ENCODE data around the gene SLCO4A1.
"Not testable (repeated sequence)": the region's sequence is repeated elsewhere in the genome, so short reads cannot be mapped to it uniquely, and the experiment has no call there.

SLCO4A1 gene

GRCh38 chr20:62622877-62623487, 19.3 kb upstream of the SLCO4A1 start:
- DNase-seq = no peak

GRCh38 chr20:62623488-62624324, 18.6 kb upstream of the SLCO4A1 start:
- DNase-seq = no peak

- no peak for DNase-seq
Observed at GRCh38 chr20:62624325-62624690, 18.0 kb upstream of the SLCO4A1 start.

- no peak for DNase-seq
Observed at GRCh38 chr20:62624719-62625453, 17.4 kb upstream of the SLCO4A1 start.

GRCh38 chr20:62625516-62625915, 16.8 kb upstream of the SLCO4A1 start:
- DNase-seq = no peak

GRCh38 chr20:62625921-62626547, 16.3 kb upstream of the SLCO4A1 start:
- no peak for DNase-seq

- not testable (repeated sequence) for DNase-seq
Observed at GRCh38 chr20:62627425-62627824, 14.9 kb upstream of the SLCO4A1 start.

- no peak for DNase-seq
Observed at GRCh38 chr20:62627901-62628612, 14.2 kb upstream of the SLCO4A1 start.

GRCh38 chr20:62628691-62629090, 13.6 kb upstream of the SLCO4A1 start:
- DNase-seq = no peak

- DNase-seq = no peak
Observed at GRCh38 chr20:62629864-62630470, 12.3 kb upstream of the SLCO4A1 start.

- DNase-seq = no peak
Observed at GRCh38 chr20:62631336-62632308, 10.7 kb upstream of the SLCO4A1 start.

- no peak for DNase-seq
Observed at GRCh38 chr20:62632575-62633090, 9.7 kb upstream of the SLCO4A1 start.

- no peak for DNase-seq
Observed at GRCh38 chr20:62633598-62634329, 8.5 kb upstream of the SLCO4A1 start.

GRCh38 chr20:62634330-62634967, 7.9 kb upstream of the SLCO4A1 start:
- DNase-seq = no peak

GRCh38 chr20:62635232-62635631, 7.1 kb upstream of the SLCO4A1 start:
- no peak for DNase-seq

GRCh38 chr20:62635852-62636251, 6.5 kb upstream of the SLCO4A1 start:
- DNase-seq = no peak

- no peak for DNase-seq
Observed at GRCh38 chr20:62636446-62636845, 5.9 kb upstream of the SLCO4A1 start.

GRCh38 chr20:62637110-62637509, 5.2 kb upstream of the SLCO4A1 start:
- no peak for DNase-seq

- DNase-seq = no peak
Observed at GRCh38 chr20:62637521-62638054, 4.7 kb upstream of the SLCO4A1 start.
